PFSK-1 (cell line): ENCODE data around the gene KRT16.

ENCODE experiments used
- FOXP2 ChIP-seq: optimal IDR thresholded peaks from 2 replicates; pipeline ENCODE3; 2011; ENCODE audit warnings: borderline replicate concordance, control low read depth, inconsistent platforms; ENCODE audit not compliant: insufficient read depth; ENCODE audit errors: extremely low read length, extremely low read depth
- POLR2AphosphoS5 ChIP-seq: IDR thresholded peaks from 2 replicates; pipeline ENCODE4 v1.6.1; 2012; ENCODE audit warnings: low read depth, mild to moderate bottlenecking, control low read depth, low read length, moderate library complexity
- SIN3A ChIP-seq: IDR thresholded peaks from 2 replicates; pipeline ENCODE4 v1.6.1; 2012; ENCODE audit warnings: mild to moderate bottlenecking, low read length, moderate library complexity, borderline replicate concordance; ENCODE audit not compliant: insufficient read depth
- TAF1 ChIP-seq: IDR thresholded peaks from 2 replicates; pipeline ENCODE4 v1.6.1; 2012; ENCODE audit warnings: low read length, control low read depth, borderline replicate concordance; ENCODE audit not compliant: insufficient read depth
- TF ChIP-seq, protein P1 (sequence below), 2 experiments: IDR thresholded peaks; 2 replicates each; pipeline versions ENCODE4 v1.6.1 to v1.8.0; 2011 to 2012; ENCODE audit warnings: low read depth in 2 of 2, low read length in 2 of 2, control low read depth in 1 of 2, inconsistent platforms in 1 of 2, mild to moderate bottlenecking in 1 of 2, moderate library complexity in 1 of 2; ENCODE audit not compliant: insufficient read depth in 1 of 2

The KRT16 gene

GRCh38 chr17:41653421-41653820 lies 40.9 kb upstream of the KRT16 start:
- TF ChIP-seq TAF1: no peak
- TF ChIP-seq SIN3A: no peak
- TF ChIP-seq, protein P1, sequence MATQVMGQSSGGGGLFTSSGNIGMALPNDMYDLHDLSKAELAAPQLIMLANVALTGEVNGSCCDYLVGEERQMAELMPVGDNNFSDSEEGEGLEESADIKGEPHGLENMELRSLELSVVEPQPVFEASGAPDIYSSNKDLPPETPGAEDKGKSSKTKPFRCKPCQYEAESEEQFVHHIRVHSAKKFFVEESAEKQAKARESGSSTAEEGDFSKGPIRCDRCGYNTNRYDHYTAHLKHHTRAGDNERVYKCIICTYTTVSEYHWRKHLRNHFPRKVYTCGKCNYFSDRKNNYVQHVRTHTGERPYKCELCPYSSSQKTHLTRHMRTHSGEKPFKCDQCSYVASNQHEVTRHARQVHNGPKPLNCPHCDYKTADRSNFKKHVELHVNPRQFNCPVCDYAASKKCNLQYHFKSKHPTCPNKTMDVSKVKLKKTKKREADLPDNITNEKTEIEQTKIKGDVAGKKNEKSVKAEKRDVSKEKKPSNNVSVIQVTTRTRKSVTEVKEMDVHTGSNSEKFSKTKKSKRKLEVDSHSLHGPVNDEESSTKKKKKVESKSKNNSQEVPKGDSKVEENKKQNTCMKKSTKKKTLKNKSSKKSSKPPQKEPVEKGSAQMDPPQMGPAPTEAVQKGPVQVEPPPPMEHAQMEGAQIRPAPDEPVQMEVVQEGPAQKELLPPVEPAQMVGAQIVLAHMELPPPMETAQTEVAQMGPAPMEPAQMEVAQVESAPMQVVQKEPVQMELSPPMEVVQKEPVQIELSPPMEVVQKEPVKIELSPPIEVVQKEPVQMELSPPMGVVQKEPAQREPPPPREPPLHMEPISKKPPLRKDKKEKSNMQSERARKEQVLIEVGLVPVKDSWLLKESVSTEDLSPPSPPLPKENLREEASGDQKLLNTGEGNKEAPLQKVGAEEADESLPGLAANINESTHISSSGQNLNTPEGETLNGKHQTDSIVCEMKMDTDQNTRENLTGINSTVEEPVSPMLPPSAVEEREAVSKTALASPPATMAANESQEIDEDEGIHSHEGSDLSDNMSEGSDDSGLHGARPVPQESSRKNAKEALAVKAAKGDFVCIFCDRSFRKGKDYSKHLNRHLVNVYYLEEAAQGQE (IDR thresholded peaks at IDR 0.05; ENCODE audit: insufficient read depth in 1 of 2, low read depth in 2 of 2, low read length in 2 of 2): no peak
- TF ChIP-seq FOXP2: no peak

DNA sequence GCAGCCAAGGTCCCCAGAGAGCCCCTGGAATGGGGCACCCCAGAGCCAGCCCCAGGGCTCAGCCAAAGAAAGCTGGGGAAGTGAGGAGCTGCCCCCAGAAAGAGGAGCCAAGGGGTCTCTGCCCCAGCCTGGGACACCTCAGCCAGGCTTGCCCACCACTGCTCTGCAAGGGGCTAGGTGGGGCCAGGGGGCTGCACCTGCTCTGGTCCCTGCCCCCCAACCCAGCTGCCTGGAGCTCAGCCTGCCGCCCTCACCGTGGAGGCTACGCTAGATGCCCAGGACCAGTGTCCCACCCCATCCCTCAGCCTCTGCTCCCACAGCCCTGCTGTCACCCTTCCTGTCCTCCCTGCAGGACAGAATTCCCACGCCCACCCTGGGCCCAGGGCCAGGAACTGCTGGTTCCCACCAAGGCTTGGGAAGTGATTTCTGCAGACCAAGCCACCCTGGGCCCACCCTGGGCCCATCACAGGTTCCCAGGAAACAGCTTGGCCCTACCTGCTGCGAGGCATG lies 39.9 kb upstream of the KRT16 start:
- TF ChIP-seq TAF1 (no peak), SIN3A (no peak), FOXP2 (no peak), POLR2AphosphoS5 (no peak)
- TF ChIP-seq, protein P1 (IDR thresholded peaks at IDR 0.05; ENCODE audit: insufficient read depth in 1 of 2, low read depth in 2 of 2, low read length in 2 of 2): no peak

GRCh38 chr17:41651625-41652460 lies 39.3 kb upstream of the KRT16 start:
- TF ChIP-seq, protein P1 (IDR thresholded peaks at IDR 0.05; ENCODE audit: insufficient read depth in 1 of 2, low read depth in 2 of 2, low read length in 2 of 2): no peak
- TF ChIP-seq POLR2AphosphoS5 (no peak), SIN3A (no peak), TAF1 (no peak), FOXP2 (no peak)

DNA sequence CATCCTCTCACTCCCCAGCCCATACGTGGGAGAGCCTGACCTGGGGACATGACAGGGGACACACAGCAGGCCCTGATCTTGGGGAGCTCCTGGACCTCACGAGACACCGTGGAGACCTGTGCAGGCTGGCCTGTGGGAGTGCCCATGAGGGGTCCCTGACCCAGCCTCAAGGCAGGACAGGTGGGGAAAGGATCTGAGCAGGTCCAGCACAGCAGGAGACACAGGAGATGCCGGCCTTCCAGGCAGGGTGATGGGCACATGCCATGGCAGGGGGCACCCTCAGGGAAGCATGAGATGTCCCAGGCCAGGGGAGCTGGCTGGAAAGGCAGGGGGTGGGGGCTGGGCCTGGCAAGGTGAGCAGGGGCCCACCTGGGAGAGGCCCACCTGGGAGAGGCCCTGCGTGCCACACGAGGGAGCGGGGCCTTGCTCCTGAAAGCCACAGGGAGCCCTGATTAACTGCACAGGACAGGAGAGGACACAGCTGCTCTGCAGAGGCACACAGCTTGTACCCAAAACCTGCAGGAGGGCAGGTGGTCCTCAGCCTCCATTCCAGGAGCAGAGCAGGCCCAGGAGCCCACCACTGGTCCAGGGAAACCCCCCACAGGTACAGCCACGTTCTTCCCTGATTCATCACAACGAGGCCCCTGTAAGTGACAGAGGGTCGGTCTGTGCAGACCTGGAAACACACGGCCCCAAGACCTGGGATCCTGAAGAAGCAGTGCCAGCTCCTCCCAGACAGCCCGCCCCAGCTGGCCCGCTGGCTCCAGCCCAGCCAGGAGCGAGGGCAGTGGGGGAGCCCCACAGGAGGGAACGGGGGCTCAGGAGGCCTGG lies 38.4 kb upstream of the KRT16 start:
- TF ChIP-seq SIN3A: no peak
- TF ChIP-seq TAF1: no peak
- TF ChIP-seq, protein P1 (IDR thresholded peaks at IDR 0.05; ENCODE audit: insufficient read depth in 1 of 2, low read depth in 2 of 2, low read length in 2 of 2): no peak
- no peak for TF ChIP-seq FOXP2
- TF ChIP-seq POLR2AphosphoS5: no peak
